HG02840 (cell line): ENCODE data around the gene ZNF277.
"Not testable (repeated sequence)": the region's sequence is repeated elsewhere in the genome, so short reads cannot be mapped to it uniquely, and the experiment has no call there.

ENCODE experiments used
- ATAC-seq: cut with Tn5 transposase; IDR thresholded peaks from one replicate; pipeline ENCODE4 v1.9.1; 2021; ENCODE audit warnings: mild to moderate bottlenecking, moderate library complexity, moderate number of reproducible peaks; ENCODE audit not compliant: unreplicated experiment, low FRiP score

ZNF277 gene

GRCh38 chr7:112381311-112382091, 175.0 kb downstream of the ZNF277 start:
- ATAC-seq = no peak

- ATAC-seq = no peak
Observed at GRCh38 chr7:112383671-112384417, 177.3 kb downstream of the ZNF277 start.

- ATAC-seq = no peak
Observed at GRCh38 chr7:112385516-112385915, 179.0 kb downstream of the ZNF277 start.

- no peak for ATAC-seq
Observed at GRCh38 chr7:112386619-112387018, 180.1 kb downstream of the ZNF277 start.

- no peak for ATAC-seq
Observed at GRCh38 chr7:112390167-112390566, 183.7 kb downstream of the ZNF277 start.

- ATAC-seq = not testable (repeated sequence)
Observed at GRCh38 chr7:112391079-112391821, 184.8 kb downstream of the ZNF277 start.

GRCh38 chr7:112391841-112392286, 185.4 kb downstream of the ZNF277 start:
- not testable (repeated sequence) for ATAC-seq
